Esophagus (tissue), 2 donors: ENCODE results near the gene ARFIP1. TPM values are rescaled to one million over a fixed set of nuclear protein-coding genes. Genes with fewer than 3 reads are reported as not detected.
A peak's percentile ranks its signal among the peaks of the same experiment; 100 is the strongest.

ENCODE experiments used
- H3K27ac ChIP-seq, 2 donors: one replicate each; pipeline ENCODE4 v1.5.1; 2013; ENCODE audit warnings: low read depth in 2 of 2, mild to moderate bottlenecking in 2 of 2, inconsistent platforms in 1 of 2, low read length in 1 of 2, moderate library complexity in 1 of 2
- H3K27me3 ChIP-seq, 2 donors: one replicate each; pipeline ENCODE4 v1.6.1; 2013; ENCODE audit warnings: low read length in 2 of 2, control low read depth in 1 of 2, mild to moderate bottlenecking in 1 of 2; ENCODE audit not compliant: insufficient read depth in 2 of 2, control insufficient read depth in 1 of 2
- H3K36me3 ChIP-seq, 2 donors: one replicate each; pipeline ENCODE4 v1.6.1; 2013; ENCODE audit warnings: low read length in 1 of 2; ENCODE audit not compliant: control insufficient read depth in 2 of 2, insufficient read depth in 2 of 2
- H3K4me1 ChIP-seq, 2 donors: one replicate each; pipeline ENCODE4 v1.6.1; 2013; ENCODE audit warnings: low read length in 1 of 2; ENCODE audit not compliant: control insufficient read depth in 2 of 2, insufficient read depth in 2 of 2
- H3K4me3 ChIP-seq, 2 donors: one replicate each; pipeline ENCODE4 v1.5.1; 2013; ENCODE audit warnings: low read length in 2 of 2, mild to moderate bottlenecking in 2 of 2, low read depth in 1 of 2, moderate library complexity in 1 of 2
- H3K9me3 ChIP-seq, 2 donors: one replicate each; pipeline ENCODE4 v1.6.1; 2013; ENCODE audit warnings: mild to moderate bottlenecking in 2 of 2, low read depth in 1 of 2, low read length in 1 of 2, moderate library complexity in 1 of 2; ENCODE audit not compliant: control insufficient read depth in 2 of 2, insufficient read depth in 1 of 2
- WGBS, 2 donors: extraction: QIAGEN DNeasy Blood & Tissue Kit; methylation state at CpG; one replicate each; pipeline ENCODE4 v1.1.7; 2013; 5-methylcytosine and 5-hydroxymethylcytosine counted together
- polyA plus RNA-seq, 2 donors: library from polyadenylated mRNA; stranded (reverse); fragments of 200-250 nt; gene quantifications; one replicate each; pipeline ENCODE4 v1.2.3, GENCODE V29; 2013
- donor health status: healthy with polysubstance abuse.
- donor health status: Bipolar disorder and iron deficiency.

The ARFIP1 gene
- polyA plus RNA-seq, 2 donors = 13.7 to 14.3 TPM

DNA sequence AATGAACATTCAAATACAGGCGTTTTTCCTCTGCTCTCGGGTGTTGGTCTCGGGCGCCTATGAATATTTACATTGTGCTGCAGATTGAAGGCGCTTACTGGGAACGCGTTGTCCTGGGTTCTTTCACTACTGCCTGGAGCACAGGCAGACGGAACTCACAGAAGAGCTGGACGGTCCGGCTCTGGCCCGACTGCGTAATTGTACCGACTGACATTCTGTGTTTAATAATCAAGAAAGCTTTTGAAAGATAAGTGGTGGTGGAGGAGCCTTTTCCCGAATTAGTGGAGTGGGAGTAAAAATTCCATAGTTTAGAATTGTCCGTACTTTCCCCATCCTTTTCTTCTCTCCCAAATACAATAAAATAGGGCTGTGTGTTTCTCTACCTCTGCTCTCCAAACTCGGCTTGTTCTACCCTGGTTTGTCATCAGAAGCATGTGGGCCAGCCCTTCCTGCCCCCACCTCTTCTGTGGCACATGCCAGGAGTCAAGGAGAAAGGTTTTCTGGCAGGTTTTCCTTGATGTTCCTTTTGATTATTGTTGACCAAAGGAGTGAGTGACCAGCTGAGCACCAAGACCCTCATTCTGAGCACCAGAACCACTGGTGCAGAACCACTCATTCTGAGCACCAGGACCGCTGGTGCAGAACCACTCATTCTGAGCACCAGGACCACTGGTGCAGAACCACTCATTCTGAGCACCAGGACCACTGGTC lies 158.6 kb downstream of the ARFIP1 start:
- H3K27ac ChIP-seq = peak overlapping the region in 1 of 2 donors; percentile 47
- H3K9me3 ChIP-seq = no peaks in the 10 kb centered on the region
- no peaks in the 10 kb centered on the region for H3K36me3 ChIP-seq
- peak overlapping the region; percentile 67 to 70 for H3K4me3 ChIP-seq
- H3K4me1 ChIP-seq = peaks cover 0 to 7% of the 10 kb centered on the region in 2 donors
- no peaks in the 10 kb centered on the region for H3K27me3 ChIP-seq
- 15 to 18% methylated on average over 17 of the region's 17 CpGs for WGBS, 2 donors

DNA sequence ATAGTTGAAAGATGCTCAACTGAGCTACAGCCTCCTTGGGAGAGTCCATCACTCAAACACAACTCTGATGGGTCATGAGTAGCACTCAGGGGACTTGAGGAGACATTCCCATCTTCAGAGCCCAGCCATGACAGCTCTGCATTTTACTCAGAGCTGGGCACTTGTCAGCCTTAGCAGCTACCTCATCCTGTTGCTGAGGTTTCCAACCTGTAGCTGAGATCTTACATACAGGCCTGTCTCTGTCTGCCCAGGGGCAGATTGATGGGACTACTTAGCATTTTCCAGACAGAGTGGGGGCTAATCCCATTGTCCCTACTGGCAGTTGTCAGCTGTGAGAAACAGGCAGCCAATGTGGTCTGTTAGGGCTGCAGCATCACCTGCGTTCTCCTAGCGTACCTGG lies 159.9 kb downstream of the ARFIP1 start:
- 95% methylated on average over 2 of the region's 2 CpGs for WGBS, 2 donors
- H3K4me3 ChIP-seq = no peak overlapping the region
- no peaks in the 10 kb centered on the region for H3K9me3 ChIP-seq
- no peak overlapping the region for H3K27ac ChIP-seq
- H3K27me3 ChIP-seq = no peaks in the 10 kb centered on the region
- H3K36me3 ChIP-seq = no peaks in the 10 kb centered on the region
- H3K4me1 ChIP-seq = peaks cover 0 to 7% of the 10 kb centered on the region in 2 donors

GRCh38 chr4:152940461-152940860 lies 160.7 kb downstream of the ARFIP1 start:
- H3K4me3 ChIP-seq = no peak overlapping the region
- H3K4me1 ChIP-seq = peaks cover 0 to 7% of the 10 kb centered on the region in 2 donors
- no peaks in the 10 kb centered on the region for H3K9me3 ChIP-seq
- no peak overlapping the region for H3K27ac ChIP-seq
- WGBS, 2 donors = 55 to 67% methylated on average over 2 of the region's 2 CpGs
- H3K36me3 ChIP-seq = no peaks in the 10 kb centered on the region
- no peaks in the 10 kb centered on the region for H3K27me3 ChIP-seq

- Histone ChIP-seq H3K36me3 (no peaks in the 10 kb centered on the region), H3K4me3 (no peak overlapping the region), H3K9me3 (no peaks in the 10 kb centered on the region), H3K4me1 (peaks cover 0 to 4% of the 10 kb centered on the region in 2 donors), H3K27me3 (no peaks in the 10 kb centered on the region), H3K27ac (no peak overlapping the region)
- WGBS, 2 donors = 80 to 81% methylated on average over 1 of the region's 1 CpG
These were observed 161.7 kb downstream of the ARFIP1 start for GRCh38 chr4:152941411-152941810.

GRCh38 chr4:152942346-152942745 lies 162.6 kb downstream of the ARFIP1 start:
- 65 to 78% methylated on average over 2 of the region's 2 CpGs for WGBS, 2 donors
- peaks cover 0 to 4% of the 10 kb centered on the region in 2 donors for H3K4me1 ChIP-seq
- H3K27me3 ChIP-seq = no peaks in the 10 kb centered on the region
- H3K9me3 ChIP-seq = no peaks in the 10 kb centered on the region
- no peak overlapping the region for H3K27ac ChIP-seq
- no peaks in the 10 kb centered on the region for H3K36me3 ChIP-seq
- no peak overlapping the region for H3K4me3 ChIP-seq

DNA sequence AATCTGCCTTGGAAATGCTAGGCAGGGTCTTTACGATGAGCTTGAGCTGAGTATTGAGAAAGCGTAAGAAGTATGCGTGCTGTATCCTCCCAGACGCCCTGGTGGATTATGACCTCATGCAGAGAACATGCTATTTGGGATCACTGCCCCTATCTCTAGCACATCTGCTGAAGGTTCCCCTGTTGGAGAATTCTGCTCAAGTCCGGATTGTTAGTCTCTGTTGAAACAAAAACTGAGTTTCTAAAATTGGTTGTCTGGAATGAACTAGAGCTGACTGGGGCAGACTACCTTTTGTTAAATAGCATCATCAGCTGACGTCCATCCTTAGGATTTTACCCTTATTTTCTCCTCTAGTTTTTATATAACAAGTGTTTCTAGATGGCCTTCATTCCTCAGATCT lies 163.9 kb downstream of the ARFIP1 start:
- no peaks in the 10 kb centered on the region for H3K9me3 ChIP-seq
- H3K36me3 ChIP-seq = no peaks in the 10 kb centered on the region
- H3K4me1 ChIP-seq = peaks cover 0 to 4% of the 10 kb centered on the region in 2 donors
- H3K27me3 ChIP-seq = no peaks in the 10 kb centered on the region
- peak overlapping the region in 1 of 2 donors; percentile 4 for H3K27ac ChIP-seq
- WGBS, 2 donors = 65 to 72% methylated on average over 6 of the region's 6 CpGs
- H3K4me3 ChIP-seq = no peak overlapping the region

GRCh38 chr4:152944666-152945320 lies 165.0 kb downstream of the ARFIP1 start:
- no peaks in the 10 kb centered on the region for H3K9me3 ChIP-seq
- H3K4me3 ChIP-seq = no peak overlapping the region
- peaks cover 0 to 2% of the 10 kb centered on the region in 2 donors for H3K4me1 ChIP-seq
- no peak overlapping the region for H3K27ac ChIP-seq
- 66 to 73% methylated on average over 4 of the region's 4 CpGs for WGBS, 2 donors
- peaks cover 0 to 4% of the 10 kb centered on the region in 2 donors for H3K36me3 ChIP-seq
- no peaks in the 10 kb centered on the region for H3K27me3 ChIP-seq

DNA sequence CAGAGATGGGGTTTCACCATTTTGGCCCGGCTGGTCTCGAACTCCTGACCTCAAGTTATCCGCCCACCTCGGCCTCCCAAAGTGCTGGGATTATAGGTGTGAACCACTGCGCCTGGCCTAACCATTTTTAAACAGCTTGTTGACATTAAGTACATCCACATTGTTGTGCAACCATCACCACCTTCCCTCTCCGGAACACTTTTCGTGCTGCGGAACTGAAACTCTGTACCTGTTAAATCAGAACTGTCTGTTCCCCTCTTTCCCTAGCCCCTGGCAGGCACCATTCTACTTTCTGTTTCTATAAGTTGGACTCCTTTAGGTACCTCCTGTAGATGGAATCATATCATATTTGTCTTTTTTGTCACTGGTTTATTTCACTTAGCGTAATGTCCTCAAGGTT lies 165.9 kb downstream of the ARFIP1 start:
- Histone ChIP-seq H3K4me3 (no peak overlapping the region), H3K27me3 (no peaks in the 10 kb centered on the region), H3K27ac (no peak overlapping the region), H3K36me3 (peaks cover 0 to 4% of the 10 kb centered on the region in 2 donors), H3K9me3 (no peaks in the 10 kb centered on the region), H3K4me1 (no peaks in the 10 kb centered on the region)
- 93% methylated on average over 9 of the region's 9 CpGs for WGBS, 2 donors

DNA sequence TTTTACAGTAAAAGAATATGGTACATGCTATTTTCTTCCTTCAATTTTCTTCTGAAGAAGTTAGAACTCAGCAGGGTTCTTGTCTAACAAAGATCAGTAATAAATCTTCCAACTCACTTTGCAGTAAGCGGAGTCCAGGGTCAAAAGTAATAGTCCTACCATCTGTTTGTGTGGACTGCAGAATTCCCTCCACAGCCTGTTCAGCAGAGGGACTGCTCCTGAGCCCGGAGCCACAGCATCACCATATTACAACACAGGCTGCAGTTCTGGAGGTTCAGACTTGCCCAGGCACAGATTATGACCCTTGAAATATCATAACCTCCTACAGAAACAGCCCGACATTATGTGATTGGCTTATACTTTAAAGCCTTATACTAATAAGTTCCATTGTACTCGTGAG lies 166.7 kb downstream of the ARFIP1 start:
- no peaks in the 10 kb centered on the region for H3K27me3 ChIP-seq
- H3K36me3 ChIP-seq = peaks cover 0 to 4% of the 10 kb centered on the region in 2 donors
- no peaks in the 10 kb centered on the region for H3K9me3 ChIP-seq
- no peak overlapping the region for H3K4me3 ChIP-seq
- no peaks in the 10 kb centered on the region for H3K4me1 ChIP-seq
- H3K27ac ChIP-seq = no peak overlapping the region
- WGBS, 2 donors = 70 to 71% methylated on average over 4 of the region's 4 CpGs

DNA sequence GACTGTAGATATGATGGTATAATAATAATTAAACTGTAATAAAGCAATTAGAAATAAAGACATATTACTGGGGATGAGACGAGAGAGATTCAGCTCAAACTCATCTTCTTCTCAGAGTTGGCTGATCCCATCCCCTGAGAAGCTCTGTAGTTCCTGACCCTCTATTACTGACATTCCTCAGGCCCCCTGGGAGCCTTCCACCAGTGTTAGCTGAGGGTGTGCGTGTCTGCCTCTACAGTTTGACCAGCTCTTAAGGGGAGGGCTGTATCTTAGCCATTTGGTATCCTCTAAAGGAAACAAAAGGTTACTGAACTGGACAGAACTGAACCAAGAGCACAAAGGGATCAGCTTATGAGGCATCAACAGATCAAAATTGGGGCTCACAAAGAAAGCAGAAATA lies 167.6 kb downstream of the ARFIP1 start:
- Histone ChIP-seq H3K4me1 (no peaks in the 10 kb centered on the region), H3K27me3 (no peaks in the 10 kb centered on the region), H3K4me3 (no peak overlapping the region), H3K36me3 (peaks cover 0 to 4% of the 10 kb centered on the region in 2 donors), H3K9me3 (no peaks in the 10 kb centered on the region), H3K27ac (no peak overlapping the region)
- 76 to 82% methylated on average over 2 of the region's 2 CpGs for WGBS, 2 donors
